Inferior parietal cortex (tissue), 1 donor: ENCODE data around the gene PAK6.

Experiments used
- DNase-seq: peaks from one replicate; pipeline ENCODE4 v3.0.0-alpha.2; 2016; ENCODE audit errors: extremely low spot score

PAK6 gene

GRCh38 chr15:40292246-40292645 is 53.4 kb downstream of the PAK6 start:
- DNase-seq, result no peak

DNA sequence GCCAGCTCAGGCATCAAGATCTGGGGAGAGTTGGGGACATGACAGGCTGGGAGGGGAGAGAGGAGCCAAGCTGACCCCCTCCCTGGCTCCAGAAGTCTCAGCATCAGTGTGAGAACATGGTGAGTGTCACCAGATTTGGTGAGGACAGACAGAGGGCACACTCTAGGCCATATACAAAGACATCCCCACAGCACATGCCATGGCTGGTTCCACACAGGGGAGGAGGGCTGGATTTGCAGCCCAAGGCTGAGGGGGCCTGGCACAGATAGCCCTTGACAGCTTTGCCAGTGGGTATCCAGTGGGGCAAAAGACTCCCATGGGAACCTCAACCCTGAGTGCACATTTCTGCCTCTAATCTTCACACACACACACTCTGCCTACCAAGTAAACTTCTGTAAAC is 54.1 kb downstream of the PAK6 start:
- DNase-seq, result no peak

GRCh38 chr15:40293905-40294895 is 55.3 kb downstream of the PAK6 start:
- DNase-seq, result no peak

- no peak for DNase-seq
Observed at GRCh38 chr15:40295297-40295696, 56.4 kb downstream of the PAK6 start.

- DNase-seq, result no peak
Observed at GRCh38 chr15:40295877-40296560, 57.2 kb downstream of the PAK6 start.

DNA sequence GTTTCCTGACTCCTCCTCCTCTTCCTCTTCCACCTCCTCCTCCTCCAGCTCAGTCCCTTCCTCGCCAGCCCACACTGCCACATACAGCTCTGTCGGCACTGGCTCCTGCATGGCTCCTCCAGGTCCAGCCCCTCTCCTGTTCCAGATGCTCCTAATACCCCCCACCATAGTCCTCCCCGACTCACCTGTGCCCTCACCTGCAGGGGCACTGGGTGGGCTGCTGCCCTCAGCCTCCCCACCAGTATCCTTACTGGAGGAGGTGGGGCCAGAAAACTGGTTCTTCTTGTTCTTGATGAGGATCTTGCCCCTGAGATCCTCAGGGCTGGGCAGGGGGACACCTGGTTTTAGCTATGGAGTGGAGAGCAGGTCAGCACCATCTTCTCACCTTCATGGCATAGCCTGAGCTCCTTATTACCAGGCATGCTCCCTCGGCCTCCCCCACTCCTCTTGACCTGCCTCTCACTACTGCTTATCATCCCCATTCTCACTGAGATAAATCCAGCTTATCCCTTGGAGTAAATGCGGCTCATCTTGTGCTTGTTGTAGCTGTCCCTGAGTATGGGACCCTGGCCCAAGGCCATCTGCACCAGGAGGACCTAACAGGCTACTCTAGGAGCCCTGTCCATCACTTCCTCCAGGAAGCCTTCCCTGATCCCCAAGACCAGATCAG is 57.8 kb downstream of the PAK6 start:
- no peak for DNase-seq

- DNase-seq, result no peak
Observed at GRCh38 chr15:40297356-40297755, 58.5 kb downstream of the PAK6 start.

GRCh38 chr15:40298216-40298935 is 59.5 kb downstream of the PAK6 start:
- no peak for DNase-seq

GRCh38 chr15:40300367-40300766 is 61.5 kb downstream of the PAK6 start:
- no peak for DNase-seq

DNA sequence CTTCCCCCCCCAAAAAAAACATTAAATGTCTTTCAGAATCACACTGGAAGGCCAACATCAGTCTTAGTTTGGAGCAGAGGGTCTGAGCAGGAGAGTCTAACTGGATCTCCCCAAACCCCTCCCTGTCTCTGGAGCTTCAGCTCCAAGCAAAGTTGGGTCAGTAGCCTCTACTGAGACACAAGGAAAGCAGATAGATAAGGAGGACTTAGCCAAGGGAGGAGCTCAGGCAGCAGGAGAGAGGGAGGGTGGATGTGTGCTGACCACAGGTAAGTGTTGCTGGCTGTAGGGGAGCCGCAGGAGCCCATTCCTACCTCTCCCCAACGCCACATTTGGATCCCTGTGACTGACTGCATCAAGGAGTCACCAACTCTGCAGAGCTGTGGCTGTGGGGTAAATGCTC is 61.9 kb downstream of the PAK6 start:
- no peak for DNase-seq

DNA sequence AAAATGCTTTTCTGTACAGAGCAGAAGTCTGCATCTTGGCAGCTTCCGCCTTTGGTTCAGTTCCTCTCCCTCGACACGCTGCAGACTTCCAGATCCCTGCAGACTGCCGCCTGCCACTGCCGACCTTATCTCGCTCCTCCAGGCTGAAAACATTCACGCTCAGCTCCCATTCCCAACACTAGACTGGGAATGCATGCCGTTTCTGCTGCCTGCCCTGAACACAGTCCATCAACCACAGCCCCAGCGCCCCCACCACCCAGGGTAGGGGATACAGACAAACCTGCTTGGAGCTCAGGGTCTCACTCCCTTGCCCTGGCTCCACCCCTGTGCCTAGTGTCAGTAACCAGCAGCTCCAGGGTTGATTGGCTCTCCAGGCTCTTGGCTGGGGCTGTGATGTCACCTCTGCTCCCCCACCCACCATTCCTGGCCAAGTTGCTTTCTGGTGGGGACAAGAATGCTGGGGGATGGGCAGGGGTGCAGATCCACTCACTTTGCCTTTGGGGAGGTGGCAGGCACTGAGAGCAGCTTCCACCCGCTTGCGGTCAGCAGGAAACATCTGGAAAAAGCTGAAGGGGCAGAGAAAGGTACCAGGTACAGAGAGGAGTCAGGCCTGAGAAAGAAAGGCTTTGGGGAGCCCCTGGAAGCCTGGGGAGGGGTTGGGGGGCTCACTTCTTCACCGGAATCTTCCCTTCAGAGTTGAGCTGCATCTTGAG is 62.8 kb downstream of the PAK6 start:
- DNase-seq, result no peak

DNA sequence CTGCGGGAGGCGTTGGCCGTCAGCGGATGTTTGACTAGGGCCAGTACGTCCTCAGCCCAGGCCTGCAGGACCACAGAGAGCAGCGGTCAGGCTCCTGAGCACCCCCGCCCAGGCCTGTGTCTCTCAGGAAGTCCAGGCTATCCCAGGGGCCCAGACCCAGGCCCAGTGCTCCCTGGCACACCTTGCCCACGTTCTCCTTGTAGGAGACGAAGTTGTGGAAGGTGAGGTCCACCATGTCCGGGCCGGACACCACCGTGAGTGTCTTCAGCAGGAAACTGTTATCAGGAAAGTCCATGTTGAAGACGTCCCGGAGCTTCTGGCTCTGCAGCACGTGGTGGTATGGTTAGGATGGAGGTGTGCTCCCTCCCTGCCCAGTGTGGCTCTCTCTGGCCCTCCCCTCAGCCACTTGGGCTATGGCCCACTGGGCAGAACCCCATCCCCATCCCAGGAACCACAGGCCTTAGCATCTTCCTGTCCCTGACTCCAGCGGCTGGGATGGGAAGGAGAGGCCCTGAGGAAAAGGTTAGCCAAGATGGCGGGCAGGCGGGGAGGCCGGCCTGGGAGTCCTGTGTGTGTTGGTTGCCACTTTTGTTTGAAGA is 63.5 kb downstream of the PAK6 start:
- no peak for DNase-seq

- no peak for DNase-seq
Observed at GRCh38 chr15:40302981-40303380, 64.1 kb downstream of the PAK6 start.

DNA sequence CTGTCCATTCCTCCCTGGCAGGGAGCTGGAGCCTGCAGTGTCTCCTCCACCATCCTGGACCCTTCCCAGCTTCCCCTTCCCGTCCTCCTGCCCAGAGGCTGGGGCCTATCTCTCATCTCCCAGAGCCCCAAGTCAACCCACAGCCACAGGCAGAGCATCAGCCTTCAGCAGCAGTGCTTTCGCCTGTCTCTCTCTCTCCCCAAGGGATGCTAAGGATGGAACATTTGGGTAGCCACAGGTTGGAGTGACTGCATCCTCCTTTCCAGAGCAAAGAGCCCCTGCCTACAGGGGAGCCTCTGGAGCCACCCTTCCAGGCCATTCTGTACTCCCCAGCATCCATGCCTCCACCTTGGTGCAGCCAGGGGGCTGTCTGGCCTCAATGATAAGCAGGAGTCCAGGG is 64.7 kb downstream of the PAK6 start:
- no peak for DNase-seq

GRCh38 chr15:40305281-40305680 is 66.4 kb downstream of the PAK6 start:
- DNase-seq, result no peak

GRCh38 chr15:40306371-40306770 is 67.5 kb downstream of the PAK6 start:
- DNase-seq, result no peak

DNA sequence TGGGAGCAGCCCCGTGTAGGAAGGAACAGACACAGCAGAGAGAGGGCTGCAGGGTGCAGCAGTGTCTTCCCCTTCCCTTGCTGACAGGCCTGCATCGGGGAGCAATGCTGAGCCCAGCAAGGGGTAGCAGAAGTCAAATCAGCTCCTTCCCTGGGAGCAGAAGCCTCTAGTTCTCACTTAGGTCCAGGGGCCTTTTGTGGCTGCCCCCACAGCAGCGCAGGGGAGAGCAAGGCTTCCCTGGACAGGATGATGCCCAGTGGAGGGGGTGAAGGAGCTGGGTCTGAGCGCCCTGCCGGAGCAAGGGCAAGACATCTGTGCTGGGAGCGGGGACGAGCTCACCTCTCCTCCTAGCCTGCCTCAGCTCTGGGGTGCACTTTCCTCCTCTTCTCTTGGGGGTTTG is 68.0 kb downstream of the PAK6 start:
- DNase-seq, result no peak

DNA sequence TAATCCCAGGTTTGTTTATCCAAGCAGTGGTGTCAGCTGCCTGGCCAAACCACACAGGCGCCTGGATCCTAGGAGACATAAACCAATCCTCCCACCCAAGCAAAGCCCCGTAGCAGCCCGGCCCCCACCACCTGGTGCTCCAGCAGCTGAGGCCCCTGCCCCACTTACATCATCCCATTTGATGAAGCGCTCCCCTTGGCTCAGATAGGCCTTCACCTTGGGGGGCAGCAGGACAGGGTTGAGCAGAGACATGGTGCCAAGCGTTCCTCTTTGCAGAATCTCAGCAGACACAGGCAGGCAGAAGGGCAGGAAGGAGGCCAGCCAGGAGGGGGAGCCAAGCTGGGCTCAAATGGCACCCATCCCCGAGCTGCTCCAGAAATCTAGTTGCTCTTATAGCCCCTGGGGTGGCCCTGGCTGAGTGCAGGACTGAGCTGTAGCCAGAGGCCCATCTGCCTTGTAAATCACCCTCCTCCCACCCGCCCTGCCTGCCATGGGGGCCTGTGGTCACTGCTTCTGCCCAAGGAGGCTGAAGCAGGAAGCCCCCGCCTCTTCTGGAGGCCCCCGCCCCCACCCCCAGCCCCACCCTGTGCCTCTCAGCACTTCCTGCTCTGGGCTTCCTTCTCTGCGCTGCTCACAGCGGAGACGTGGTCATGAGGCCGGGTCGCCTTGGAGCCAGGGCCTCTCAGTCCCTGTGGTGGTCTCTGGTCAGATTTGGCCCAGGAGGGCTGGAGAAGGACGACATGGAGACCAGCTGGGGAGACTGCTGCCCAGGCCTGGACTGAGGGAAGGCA is 68.8 kb downstream of the PAK6 start, which contains the start of gene PLCB2:
TSS of gene PLCB2 (minus strand) at position 515 of the 791 bp plus-strand sequence. CDS start at position 252, 263 bp downstream.
- DNase-seq, result no peak

DNA sequence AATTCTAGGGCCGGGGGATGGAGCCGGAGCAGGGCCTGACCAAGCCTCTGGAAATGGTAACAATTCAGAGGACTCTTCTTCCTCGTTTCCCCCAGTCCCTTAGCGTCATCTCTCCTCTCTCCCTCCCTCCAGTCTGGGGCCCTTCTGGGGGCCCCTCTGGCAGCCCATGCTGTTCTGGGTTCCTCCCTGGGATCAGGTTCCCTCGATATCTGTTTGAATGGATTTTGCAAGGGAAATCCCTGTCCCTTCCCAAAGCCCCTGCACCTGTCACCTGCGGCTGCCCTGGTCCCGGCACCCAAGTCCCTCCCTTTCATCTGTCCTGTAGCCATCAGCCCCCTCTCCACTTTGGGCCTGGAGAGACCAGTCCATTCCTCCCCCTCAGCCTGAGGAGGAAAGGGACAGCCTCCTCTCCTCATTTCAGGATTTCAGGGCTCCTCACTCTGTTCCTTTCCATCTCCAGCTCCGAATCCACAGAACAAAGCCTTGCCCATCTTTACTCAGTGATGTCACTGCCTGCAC is 70.5 kb downstream of the PAK6 start:
- DNase-seq, result no peak
